KG1 (cell line): ENCODE data around the gene KRT33B.
"Not testable (repeated sequence)": the region's sequence is repeated elsewhere in the genome, so short reads cannot be mapped to it uniquely, and the experiment has no call there.

Experiments
- DNase-seq: peaks from one replicate; lab custom pipeline; 2025; lab: John Stamatoyannopoulos, UW

Gene KRT33B

DNA sequence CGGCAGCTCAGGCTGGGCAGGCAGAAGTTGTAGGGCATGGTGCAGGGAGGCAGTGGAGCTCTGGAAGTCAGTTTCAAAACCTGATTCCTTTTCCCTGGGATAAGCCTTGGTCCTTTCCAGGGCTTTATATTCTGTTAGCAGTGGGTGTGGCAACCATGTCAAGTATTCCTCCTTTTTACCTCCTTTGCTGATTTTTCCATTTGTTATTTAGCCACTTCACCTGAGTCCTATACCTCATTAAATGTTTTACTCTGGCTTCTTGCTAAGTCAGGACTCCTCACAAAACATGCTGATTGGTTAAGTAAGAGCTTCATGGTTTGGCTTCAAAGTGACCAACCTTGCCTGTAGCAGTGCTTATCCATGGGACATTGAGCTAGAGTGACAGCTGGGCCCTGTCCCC, at the start of gene KRT33B:
TSS of gene KRT33B (minus strand) at position 101 of the 400 bp plus-strand sequence. CDS start at position 38, 63 bp downstream.
- DNase-seq: no peak

DNA sequence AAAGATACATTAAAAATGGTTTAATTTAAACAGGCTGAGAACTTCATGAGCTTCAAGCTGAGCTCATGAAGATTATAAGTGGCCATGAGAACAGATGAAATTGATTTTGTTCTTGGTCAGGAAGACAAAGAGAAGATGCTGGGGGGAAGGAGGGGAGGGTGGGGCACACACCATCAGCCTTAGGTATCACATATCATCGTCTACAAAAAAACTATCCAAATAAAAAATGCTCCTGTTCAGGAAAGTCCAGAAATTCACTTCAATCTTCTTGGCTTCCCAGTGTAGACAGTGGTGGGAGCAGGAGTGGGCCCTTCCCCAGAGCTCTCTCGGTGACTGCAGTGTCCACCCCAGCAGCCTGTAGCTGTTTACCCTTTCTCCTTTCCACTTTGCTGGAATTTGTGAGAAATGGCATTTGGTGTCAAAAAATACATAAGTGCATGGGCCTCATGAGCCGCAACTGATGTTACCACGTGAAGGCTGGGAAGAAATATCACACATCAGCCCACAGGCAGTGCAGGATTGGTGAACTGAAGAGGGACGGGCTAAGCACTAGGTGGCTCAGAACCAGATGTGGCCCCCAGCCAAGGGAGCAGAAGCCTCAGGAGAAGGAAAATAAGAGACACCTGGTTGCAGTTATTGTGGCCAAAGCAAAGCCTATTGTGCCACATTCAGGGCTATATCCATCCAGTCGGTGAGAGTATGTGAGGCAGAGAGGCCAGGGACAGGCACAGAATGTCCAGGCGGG, 48.7 kb upstream of the KRT33B start:
- no peak for DNase-seq

DNA sequence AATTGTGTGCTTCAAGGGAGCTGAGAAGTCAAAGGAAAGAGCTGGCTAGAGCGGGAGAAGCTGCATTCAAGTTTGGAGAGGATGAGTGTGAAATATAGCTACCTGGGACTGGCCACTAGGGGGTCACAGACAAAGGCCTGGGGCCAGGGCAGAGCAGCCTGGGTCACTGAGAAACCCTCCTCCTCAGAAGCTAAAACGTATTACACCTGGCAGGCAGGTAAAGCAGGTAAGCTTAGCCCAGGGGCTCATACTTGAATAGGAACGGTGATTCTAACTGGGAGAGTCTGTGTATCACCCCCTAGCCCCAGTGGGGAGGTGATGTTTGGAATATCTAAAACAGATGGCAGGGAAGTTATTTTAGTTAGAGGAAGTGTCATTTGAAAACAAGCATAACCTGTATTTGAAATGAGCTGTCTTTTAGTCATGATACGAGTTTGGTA, 48.0 kb upstream of the KRT33B start:
- DNase-seq: no peak

DNA sequence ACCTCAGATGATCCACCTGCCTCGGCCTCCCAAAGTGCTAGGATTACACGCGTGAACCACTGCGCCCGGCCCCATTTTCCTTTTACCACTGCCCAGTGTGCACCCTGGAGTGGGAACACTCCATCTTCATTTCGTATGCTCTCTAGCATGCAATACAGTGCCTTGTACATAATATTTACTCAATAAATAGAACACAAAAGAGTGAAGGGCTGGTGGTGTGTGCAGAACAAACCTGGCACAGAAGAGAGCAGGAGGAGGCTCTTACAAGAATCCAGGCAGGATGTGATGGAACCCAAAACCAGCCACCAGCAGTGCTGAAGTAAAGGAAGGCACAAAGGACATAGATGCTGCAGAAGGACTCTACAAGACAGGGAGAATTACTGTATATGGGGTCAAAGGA, 47.5 kb upstream of the KRT33B start:
- no peak for DNase-seq

DNA sequence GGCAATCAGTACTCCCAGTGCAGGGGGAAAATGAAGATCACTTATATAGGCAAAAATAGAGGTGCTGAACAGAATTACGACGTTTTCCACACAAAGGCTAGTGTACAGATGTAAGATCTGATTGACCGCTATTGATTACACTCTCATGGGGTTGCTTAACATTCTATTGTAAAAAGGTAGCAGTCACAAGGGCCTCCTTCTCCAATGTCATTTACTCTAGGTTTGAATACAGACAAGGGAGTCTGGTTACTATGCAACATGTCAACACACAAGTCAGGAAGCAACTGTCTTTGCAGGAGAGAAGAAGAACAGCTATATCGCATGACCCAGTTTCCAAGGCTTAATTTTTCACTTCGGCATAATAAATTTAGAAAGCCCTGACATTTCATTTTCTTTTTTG, 46.9 kb upstream of the KRT33B start:
- no peak for DNase-seq

DNA sequence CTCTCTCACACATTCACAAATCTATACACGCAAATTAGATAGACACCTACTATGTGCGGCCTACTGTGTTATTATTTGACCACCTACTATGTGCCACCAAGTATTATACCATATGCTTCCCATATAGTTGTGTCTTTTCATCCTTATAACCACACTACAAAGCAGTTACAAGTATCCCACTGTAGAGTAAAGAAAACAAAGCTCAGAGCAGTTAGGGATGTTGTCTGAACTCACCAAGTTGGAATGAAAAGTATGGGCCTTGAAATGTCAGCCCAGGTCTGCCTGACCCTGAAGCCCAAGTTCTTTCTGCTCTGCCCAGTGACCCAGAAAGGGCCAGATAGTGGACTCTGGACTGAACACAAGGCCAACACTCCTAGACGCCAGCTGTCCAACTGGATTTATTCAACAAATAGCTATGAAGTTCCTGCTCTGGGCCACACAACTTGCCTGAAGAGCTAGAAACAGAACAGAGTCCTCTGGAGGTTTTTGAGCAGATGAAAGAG, 46.3 kb upstream of the KRT33B start:
- no peak for DNase-seq

DNA sequence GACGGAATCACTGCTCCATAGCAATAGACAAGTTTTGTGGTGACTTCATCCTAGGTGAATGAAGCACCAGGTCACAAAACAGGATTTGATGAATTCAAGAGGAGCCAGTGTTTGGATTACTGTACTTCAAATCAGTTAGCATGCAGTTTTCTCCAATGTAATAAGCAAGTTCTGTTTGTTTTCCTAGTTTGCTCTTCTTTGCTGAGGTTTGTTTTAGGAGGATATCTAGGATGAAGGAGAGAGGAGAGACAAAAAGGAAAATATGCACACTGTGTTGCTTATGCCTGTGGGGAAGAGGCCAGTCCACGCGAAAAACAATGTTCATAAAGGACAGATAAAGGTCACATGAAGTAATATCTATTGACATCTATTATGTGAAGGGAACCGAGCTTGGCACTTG, 45.8 kb upstream of the KRT33B start:
- no peak for DNase-seq

DNA sequence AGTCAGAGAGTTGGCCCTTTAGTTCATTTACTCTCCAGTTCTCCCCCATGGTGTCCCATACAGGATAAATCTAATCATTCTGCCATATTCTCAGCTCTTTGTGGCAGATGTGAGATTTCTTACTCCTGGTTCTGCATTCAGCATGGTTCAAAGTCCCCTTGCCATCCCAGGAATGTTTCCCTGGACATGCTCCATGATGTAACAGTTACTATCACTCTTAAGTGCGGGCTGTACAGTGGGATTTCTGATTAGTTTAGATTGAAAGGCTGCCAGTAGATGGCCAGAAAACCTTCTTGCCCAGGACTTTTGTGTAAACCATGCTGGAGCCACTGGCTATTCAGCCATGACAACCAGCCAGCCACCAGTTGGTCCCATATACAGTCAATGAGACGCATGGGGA, 44.4 kb upstream of the KRT33B start:
- no peak for DNase-seq

DNA sequence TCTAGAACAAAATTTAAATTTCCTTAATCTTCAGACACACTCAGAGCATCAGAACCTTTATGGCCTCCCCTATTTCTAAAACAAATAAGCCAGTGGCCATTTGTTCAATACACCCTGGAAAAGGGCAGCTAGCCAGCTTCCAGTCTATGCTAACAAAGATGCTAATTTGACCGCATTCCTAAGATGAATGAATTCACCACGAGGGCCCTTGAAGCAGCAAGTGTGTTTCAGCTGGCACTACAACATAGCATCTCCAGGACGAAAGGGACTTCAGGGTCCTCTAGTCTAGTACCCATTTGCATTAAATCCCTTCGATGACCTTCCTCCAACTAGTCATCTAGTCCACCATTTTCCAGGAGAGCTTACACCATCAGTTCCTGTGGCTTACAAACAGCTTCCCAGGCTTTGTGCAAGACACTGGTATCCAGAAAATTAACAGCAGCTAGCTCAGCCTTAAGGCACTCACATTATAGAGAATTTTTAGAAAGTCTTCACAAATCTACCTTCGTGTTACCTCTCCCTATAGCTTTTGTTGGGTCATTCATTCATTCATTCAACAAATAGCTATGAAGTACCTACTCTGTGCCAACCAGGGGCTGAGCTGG, 43.8 kb upstream of the KRT33B start:
- DNase-seq: no peak

DNA sequence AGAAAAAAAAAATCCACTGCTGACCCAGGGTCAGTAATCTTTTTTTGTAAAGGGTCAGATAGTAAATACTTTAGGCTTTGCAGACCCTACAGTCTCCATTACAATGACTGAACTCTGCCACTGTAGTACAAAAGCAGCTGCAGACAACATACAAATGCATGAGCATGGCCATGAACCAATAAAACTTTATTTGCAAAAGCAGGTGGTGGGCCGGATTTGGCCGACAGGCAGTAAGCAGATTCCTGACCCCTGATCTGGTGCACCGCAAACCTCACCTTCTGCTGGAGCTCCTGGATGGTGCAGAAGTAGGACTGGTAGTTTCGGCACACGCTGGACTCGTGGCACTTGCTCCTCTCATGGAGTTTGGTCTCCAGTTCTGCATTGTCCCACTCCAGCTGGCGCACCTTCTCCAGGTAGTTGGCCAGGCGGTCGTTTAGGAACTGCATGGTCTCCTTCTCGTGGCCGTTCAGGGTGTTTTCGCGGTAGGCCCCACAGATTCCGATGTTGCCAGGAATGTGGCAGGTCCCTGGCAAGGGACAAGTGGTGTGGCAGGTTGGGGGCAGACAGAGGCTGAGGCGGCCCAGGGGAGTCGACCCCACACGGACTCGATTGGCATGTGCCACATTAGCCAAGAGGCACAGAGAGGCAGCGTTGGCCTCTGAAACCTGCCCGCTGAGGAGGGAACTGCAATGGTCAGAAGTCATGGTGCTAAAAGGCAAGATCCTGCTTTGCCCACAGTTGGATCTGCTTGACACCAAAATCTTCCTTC, 41.6 kb upstream of the KRT33B start:
- DNase-seq: no peak

DNA sequence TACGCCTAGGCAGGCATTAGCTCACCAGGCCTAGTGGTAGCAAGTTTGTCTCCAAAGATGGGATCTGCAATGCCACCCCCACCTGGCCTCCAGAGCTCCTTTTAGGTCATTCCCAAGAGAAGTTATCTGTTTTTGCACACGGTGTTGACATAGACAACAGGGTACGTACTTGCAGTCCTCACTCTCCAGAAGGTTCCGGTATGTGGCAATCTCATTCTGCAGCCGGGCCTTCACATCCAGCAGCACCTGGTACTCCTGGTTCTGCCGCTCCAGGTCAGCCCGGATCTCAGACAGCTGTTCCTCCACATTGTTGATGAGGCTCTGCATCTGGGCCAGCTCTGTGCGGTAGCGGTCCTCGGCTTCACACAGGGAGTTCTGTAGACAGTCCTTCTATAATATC, 37.6 kb upstream of the KRT33B start:
- no peak for DNase-seq

DNA sequence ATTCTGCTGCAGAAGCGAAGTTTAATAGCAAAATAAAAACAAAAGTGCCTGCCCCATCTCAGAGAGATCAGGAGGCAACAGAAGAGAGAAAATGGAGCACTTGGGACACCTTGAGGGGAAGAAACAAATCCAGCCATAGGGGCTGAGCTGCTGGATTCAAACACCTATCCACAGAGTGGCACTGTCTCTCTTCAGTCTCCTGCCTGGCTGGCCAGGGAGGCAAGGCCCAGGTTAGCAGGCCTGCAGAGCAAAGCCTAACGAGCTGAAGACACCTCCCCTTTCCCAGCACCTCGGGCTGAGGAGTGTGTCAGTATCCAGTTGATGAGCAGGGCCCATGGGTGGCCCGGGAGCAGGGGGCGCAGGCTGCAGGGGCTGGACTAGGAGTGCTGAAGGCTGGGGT, 36.6 kb upstream of the KRT33B start:
- DNase-seq: no peak

DNA sequence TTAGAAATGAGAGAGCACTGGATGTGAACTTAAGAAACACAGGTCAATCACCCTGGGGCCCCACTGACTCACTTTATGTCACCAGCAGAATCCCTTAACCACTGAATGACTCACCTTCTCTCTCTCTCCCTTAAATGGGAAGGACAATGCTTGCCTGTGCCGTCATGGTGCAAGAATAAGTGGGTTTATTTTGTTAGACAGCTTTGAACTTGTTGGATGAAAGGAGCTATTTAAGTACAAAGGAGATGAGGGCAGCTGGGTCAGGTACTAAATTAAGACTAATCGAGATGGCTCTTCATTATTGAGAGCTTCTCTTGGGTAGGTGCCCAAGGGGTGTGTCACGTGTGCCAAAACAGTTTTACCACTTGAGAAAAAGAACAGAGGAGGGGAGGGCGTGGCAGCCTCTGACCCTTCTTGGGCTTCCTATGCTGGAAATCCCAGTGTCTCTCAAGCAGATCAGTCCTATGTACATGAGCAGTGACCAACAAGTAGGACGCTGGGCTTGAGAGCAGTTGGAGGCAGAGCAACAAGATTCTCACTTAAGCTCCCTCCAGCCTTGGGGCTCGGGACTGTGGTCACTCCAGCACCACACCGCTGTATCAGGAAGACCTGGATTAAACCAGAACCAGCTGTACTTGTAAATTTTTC, 34.5 kb upstream of the KRT33B start:
- DNase-seq: no peak

DNA sequence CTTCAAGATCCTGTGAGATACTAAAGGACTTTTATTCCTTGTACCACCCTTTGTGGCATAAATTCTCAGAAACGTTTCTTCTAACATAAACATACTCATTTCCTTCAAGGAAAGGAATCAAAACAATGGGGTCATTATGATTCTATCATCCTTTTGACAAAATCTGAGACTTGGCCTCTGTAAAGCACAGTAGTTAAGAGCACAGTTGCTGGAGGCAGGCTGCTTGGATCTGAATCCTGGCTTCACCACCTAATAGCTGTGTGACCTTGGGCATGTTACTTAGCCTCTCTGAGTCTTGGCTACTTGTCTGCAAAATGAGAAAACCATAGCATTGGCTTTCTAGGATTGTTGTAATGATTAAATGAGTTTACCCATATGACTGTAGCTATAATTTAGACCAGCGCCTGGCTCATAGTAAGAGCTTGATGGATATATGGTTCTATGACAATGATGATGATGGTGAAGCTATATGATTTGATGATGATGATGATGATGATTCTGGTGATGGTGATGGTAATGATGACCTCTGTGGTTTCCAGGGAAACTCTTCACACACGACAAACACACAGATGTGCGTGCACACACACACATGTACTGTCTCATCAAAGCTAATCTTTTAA, 33.9 kb upstream of the KRT33B start:
- DNase-seq: no peak

DNA sequence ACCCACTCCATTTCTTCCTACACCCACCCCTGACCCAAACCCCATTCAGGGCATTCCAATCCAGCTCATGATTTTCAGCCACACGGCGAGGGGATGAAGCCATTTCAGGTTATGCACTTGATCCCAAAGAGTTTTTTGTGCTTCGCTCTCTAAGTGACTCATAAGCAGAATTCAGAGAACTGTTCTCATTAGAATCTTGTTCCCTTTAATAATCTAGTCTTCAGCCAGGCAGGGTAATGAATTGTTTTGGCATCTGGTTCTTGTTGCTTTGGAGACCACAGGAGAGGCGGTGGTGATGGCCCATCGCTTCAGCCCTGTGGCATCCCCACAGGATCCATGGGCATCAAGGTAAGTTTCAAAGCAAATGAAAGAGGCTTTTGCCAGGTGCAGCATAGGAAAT, 32.5 kb upstream of the KRT33B start:
- DNase-seq: no peak

DNA sequence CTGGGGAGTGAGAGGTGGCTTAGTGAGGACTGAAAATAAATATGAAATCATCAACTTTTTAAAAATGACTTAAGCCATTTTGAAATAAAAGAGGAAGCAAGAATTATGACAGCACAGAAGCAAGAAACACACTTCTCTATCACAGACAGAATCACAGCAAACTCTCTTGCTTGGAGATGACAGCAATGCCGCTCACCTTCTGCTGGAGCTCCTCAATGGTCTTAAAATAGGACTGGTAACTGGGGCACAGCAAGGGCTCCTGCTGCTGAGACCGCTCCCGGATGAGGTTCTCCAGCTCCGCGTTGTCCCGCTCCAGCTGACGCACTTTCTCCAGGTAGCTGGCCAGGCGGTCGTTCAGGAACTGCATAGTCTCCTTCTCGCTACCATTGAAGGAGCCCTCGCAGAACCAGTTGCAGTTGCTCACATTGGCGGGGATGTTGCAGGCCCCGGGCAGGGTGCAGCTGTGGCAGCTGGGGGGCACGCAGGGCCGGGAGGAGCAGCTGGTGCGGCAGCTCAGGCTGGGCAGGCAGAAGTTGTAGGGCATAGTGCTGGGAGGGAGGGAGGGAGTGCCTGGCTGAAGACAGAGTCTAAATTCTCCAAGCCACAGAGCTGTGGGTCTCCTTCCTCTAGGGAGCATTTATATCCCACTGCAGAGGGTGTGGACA, 27.5 kb upstream of the KRT33B start, which contains the start of gene KRT31:
TSS of gene KRT31 (minus strand) at position 613 of the 665 bp plus-strand sequence. CDS start at position 544, 69 bp downstream.
- DNase-seq: no peak

DNA sequence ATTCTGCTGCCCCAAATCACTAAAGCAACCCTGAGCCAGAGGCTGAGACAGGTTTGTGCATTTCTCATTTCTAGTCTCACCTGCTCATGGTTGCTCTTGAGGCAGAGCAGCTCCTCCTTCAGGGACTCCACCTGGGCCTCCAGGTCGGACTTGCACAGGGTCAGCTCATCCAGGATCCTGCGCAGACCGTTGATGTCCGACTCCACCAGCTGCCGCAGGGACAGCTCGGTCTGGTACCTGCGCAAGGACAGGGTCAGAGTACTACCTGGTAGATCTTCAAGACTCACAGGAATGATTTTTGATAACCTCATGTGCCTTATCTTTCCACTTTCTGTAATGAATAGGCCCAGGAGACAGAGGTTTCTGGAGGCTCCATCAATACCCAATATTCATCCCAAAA, 26.7 kb upstream of the KRT33B start:
- no peak for DNase-seq

DNA sequence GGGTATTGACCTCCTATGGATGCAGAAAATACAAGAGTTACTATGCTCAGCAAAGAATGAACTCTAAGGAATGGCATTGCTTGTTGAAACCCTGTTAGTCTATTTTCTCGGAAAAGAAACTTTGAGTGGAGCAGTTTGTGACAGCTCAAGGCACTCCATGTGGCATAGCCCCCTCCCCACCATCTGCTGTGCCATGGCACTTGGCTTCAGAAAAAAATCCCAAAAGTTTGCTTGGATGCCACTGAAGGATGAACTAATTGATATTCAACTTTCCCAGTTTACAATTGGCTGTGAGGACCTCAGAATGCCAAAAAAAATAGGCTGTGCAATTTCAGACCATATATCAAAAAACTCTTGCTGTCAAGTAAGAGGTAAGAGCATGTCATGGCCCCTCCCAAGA, 26.0 kb upstream of the KRT33B start:
- DNase-seq: no peak

DNA sequence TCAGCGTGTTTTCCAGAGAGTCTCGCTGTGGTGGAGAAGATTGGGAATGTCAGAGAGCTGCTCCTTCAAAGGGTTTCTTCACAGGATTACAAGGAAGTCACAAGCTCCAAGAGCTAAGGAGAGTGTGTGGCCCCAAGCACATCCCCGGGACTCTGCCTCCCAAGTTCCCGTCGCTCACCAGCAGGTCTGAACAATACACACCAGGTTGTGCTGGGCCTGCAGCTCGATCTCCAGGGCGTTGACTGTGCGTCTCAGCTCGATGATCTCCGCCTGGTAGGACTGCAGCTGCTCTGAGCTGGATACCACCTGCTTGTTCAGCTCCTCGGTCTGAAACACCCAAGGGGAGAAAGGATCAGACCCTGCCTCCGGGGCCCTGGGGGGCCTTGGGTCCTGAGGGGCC, 25.4 kb upstream of the KRT33B start:
- not testable (repeated sequence) for DNase-seq

DNA sequence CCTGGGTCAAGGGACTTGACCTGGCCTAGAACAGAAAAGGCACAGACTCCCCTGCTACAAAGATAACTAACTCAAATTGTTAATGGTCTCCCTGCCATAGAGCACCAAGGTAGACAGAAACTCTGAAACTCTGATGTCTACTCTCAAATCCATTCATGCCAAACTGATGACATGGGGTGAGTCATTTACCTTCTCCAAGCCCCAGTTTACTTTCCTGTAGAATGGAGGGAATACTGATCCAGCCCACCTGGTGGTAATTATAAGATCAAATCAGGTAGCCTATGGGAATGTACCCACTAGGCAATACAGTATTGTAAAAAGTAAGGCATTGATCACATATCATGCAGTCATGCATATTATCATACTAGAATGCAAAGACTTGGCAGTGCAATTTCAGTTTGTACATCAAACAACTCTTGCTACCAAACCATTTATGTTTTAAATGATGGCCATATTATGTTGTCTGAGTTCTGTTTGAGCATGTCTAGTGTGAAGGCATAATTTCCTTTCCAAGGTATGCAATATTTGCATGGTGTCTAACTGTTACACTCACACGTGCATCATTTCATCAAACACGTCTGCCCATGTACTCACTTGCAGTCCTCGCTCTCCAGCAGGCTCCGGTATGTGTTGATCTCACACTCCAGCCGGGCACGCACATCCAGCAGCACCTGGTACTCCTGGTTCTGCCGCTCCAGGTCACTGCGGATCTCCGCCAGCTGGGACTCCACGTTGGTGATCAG, 24.8 kb upstream of the KRT33B start:
- DNase-seq: no peak

DNA sequence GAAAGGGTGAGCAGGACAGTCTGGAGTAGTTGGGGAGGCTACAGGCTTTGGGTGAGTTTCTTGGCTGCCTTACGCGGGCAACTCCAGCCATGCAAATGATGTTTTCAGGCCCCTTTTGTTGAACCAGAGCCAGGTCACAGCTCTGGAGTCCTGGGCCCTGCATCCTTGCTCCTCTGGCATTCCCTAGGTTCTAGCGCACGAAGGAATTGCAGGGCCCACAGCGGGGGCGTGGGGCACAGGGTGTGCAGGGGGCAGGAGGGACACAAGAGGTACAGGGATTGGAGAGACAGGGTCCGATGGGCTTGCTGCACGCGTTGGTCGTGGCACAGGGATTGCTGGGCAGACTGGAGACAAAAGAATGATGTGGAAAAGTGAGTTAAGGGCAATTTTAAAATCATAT, 24.2 kb upstream of the KRT33B start:
- no peak for DNase-seq
